GM18498 (cell line): ENCODE results near the gene PRSS56.
"Not testable (repeated sequence)": the region's sequence is repeated elsewhere in the genome, so short reads cannot be mapped to it uniquely, and the experiment has no call there.

Experiments
- ATAC-seq: cut with Tn5 transposase; IDR thresholded peaks from one replicate; pipeline ENCODE4 v1.9.1; 2021; ENCODE audit warnings: mild to moderate bottlenecking, moderate library complexity; ENCODE audit not compliant: unreplicated experiment

PRSS56 gene

DNA sequence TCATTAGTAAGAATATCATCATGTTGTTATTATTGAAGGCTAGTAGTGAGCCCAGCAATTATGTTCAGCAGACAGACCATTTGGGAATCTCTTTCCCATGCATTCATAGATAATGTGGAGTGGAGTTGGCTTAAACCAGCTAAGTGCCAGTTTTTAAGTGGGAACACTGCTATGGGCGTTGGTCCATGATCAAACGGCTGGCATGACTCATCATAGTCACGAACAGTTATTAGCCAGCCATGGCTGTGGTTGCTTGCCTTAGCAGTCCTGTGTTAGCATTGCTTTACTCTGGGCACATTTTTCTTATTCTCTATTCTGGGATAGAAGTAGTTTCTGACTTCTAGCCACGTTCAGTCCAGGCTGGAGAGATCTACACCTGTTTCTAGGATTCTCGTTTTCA lies 48.0 kb downstream of the PRSS56 start:
- no peak for ATAC-seq

DNA sequence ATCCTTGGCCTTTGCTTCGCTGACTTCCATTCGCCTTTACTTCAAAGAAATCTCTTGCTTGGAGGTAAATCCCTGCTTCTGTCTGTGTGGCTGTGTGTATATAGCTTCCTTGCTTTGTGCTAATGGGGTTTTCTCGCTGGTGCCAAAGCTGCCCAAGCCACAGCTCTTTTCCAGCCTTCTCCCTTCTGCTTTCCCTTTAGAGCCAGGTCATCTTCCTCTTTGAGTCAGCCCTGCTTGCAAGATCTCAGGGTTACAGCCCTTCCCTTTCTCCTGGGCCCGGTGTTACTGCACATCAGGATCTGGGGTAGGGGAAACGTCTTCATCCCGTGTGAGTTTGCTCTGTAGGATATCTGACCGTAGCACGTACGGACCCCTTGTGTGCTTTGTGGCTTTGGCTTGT lies 49.4 kb downstream of the PRSS56 start:
- no peak for ATAC-seq

DNA sequence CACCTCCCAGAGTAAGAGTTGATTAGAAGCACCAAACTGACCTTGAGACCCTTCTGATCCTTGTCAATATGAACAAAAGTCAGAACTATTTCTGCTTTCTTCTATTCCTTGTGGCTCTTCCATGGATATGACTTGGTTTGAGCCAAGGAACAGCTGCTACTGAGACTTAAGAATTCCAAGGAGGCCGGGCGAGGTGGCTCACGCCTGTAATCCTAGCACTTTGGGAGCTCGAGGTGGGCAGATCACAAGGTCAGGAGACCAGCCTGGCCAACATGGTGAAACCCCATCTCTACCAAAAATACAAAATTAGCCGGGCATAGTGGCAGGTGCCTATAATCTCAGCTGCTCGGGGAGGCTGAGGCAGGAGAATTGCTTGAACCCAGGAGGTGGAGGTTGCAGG lies 50.3 kb downstream of the PRSS56 start:
- ATAC-seq, result not testable (repeated sequence)

DNA sequence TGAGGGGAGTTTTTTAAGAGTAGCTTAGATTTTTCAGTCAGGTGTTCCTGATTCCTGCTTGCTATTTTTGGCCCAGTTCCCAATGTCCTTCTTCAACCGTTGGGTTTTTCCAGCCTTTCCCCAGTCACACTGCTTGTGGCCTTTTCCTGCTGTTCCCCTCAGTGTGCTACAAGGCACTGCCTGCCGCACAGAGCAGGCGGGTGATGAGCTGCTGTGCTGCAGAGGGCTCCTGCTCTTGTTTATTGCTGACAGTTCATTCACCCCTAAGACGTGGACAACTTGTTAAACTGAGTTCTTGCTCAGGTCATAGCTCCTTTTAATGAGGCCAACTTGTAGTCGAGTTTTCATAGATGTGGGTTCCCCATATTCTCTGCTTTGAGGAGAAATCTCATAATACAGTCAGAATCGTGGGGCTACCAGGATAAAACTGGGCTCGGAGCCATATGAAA lies 50.9 kb downstream of the PRSS56 start:
- ATAC-seq, result no peak

DNA sequence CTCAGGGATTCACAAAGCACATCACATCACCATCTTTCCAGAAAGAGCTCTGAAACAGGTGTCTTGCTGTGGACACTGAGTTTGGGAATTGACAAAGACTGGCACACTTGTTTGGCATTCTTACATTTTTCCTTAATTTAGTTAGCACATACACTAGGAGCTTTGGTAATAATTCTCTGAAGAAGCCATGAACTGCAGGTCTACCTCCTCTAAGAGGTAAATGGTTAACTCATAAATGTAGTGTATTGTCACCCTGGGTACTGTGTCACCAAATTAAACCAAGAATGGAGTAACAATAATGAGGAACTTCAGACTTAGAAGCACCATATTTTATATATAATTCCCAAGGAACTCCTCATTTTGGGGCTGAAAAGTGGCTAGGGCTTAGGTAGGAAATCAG lies 52.9 kb downstream of the PRSS56 start:
- ATAC-seq, result no peak

DNA sequence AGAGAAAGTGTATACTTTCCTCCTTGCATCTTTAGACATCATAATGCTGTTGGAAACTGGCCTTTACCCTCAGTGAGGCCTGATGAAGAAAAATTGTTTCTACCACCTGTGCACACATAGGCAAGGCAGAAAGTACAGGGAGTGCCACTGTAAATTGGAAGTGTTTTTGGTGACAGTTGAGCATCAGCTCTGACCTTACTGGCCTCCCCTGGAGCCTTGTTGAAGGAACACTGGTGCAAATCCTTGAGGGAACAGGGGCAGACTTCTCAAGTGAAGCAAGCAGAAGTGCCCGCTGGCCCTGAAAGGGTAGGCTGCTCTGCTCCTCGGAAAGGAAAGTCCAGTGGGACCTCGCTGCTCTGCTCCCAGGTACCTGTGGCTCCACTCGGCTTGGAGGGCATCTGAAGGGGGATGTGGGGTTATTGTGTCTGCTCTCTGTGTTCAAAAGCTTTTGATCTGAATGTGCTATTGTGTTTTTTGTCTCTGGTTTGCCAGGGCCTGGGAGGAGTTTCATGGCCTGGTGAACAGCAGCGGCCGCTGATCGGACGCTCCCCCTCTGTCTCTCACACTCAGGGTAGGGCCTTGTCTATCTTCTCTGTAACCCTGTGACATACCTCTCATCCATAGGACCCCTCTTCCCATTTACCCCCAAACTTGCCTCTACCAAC lies 53.7 kb downstream of the PRSS56 start:
- ATAC-seq, result no peak

DNA sequence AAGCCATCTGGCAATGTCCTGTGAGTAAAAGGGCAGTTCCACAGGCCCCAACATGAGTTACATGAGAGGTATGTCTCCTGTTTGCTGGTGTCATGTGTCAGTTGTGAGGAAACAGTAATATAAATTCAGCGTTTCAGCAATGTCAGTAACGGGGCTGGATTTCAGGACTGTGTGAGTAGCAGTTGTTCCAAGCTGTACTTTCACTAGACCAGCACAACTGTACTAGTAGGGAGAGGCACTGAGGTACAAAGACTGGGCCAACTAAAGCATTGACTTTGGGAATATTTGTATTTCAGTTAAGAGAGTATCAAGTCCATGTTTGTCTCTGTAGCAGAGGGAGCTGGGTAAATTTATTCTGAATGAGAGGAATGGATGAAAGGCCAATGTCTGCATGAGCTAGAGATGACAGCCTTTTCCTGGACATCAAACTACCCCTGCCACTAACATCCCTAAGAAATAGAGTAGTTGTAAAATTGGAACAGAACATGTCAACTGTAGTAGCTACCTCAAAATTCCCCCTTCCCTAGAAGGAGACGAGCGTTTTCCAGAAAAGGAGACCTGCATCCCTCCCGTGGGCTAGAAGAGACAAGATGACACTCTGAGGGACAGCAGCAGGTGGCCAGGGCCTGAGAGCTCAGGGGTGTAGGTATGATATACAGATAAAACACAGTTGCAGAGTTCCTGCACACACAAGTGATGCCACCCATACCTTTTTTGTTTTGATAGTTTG lies 54.7 kb downstream of the PRSS56 start:
- ATAC-seq, result no peak
